NCI-H146 treated with DMSO at 0.1 percent for 48 hours (cell line): ENCODE measurements around the gene APOBEC3B.
"Not testable (repeated sequence)": the region's sequence is repeated elsewhere in the genome, so short reads cannot be mapped to it uniquely, and the experiment has no call there.

Experiments
- DNase-seq: peaks from one replicate; lab custom pipeline; 2025; ENCODE audit not compliant: unreplicated experiment; lab: John Stamatoyannopoulos, UW

Gene APOBEC3B

GRCh38 chr22:38987171-38987895 is 5.2 kb downstream of the APOBEC3B start:
- no peak for DNase-seq

GRCh38 chr22:38989466-38989865 is 7.3 kb downstream of the APOBEC3B start:
- no peak for DNase-seq

- not testable (repeated sequence) for DNase-seq
These were observed 10.8 kb downstream of the APOBEC3B start for GRCh38 chr22:38992871-38993371.

GRCh38 chr22:38996105-38996504 is 14.0 kb downstream of the APOBEC3B start:
- DNase-seq = no peak

GRCh38 chr22:38997518-38997917 is 15.4 kb downstream of the APOBEC3B start:
- no peak for DNase-seq

GRCh38 chr22:39003165-39003638 is 21.1 kb downstream of the APOBEC3B start:
- peak; percentile 58 for DNase-seq

- no peak for DNase-seq
These were observed 25.0 kb downstream of the APOBEC3B start for GRCh38 chr22:39007177-39007576.

- not testable (repeated sequence) for DNase-seq
These were observed 26.2 kb downstream of the APOBEC3B start for GRCh38 chr22:39008271-39008850.

GRCh38 chr22:39010946-39011345 is 28.8 kb downstream of the APOBEC3B start:
- DNase-seq = no peak

- no peak for DNase-seq
These were observed 30.7 kb downstream of the APOBEC3B start for GRCh38 chr22:39012533-39013511.

GRCh38 chr22:39013561-39013941 is 31.4 kb downstream of the APOBEC3B start:
- DNase-seq = not testable (repeated sequence)

- DNase-seq = no peak
These were observed 32.0 kb downstream of the APOBEC3B start, which contains the start of gene APOBEC3C for GRCh38 chr22:39013942-39014722. TSS of gene APOBEC3C (plus strand) at chr22:39014257. CDS start at chr22:39014363, 106 bp downstream.

- not testable (repeated sequence) for DNase-seq
These were observed 32.6 kb downstream of the APOBEC3B start for GRCh38 chr22:39014723-39015121.

GRCh38 chr22:39016592-39016991 is 34.4 kb downstream of the APOBEC3B start:
- no peak for DNase-seq

- no peak for DNase-seq
These were observed 35.6 kb downstream of the APOBEC3B start for GRCh38 chr22:39017596-39018365.

GRCh38 chr22:39020021-39020651 is 38.0 kb downstream of the APOBEC3B start:
- not testable (repeated sequence) for DNase-seq

- no peak for DNase-seq
These were observed 39.6 kb downstream of the APOBEC3B start for GRCh38 chr22:39021552-39022250.

GRCh38 chr22:39024519-39025308 is 42.6 kb downstream of the APOBEC3B start:
- DNase-seq = no peak
